GM19099 (cell line): Measurements from ENCODE around the gene EIF2S3B.

Experiments
- POLR2A ChIP-seq: IDR thresholded peaks from 3 replicates; pipeline ENCODE4 v1.6.1; 2011; ENCODE audit warnings: low read depth; ENCODE audit not compliant: insufficient read length; ENCODE audit errors: extremely low read depth

EIF2S3B gene

DNA sequence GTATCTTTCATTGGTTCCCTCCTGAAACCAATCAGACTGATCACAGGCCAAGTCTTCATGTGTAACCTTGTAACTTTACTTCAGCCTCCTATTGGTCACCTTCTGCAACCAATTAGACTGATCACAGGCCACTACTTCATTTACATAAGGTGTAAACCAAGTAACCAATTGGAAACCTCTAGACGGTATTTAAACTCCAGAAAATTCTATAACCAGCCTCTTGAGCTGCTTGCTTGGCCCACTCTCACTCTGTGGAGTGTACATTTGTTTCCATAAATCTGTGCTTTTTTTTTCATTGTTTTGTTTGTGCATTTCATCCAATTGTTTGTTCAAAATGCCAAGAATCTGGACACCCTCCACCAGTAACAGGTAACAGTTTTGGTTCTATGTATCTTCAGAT is 47.5 kb downstream of the EIF2S3B start:
- no peak for TF ChIP-seq POLR2A

DNA sequence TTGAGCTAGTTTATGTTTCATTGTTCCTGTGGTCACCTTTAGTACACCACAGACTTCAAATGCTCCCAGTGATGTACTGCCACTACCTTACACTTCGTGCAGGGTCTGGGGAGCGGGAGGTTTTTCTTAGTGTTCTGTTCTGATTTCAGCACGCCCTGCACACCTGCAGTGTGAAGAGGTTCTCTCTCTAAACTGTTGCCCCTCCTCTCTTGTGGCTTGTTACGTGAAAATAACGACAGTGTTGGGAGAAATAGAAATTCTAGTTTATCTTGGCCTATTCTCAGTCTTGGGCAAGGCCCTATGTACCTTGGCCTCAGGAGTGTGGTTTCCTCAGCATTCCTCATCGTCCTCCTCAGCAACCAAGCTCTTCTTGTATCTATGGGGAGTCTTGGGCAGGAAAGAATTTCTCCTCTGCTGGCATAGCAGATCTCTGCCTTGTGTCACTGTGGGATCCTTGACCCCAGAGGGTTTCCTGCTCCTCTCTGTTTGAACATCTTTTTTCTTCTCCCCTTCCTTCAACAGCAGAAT is 48.6 kb downstream of the EIF2S3B start:
- no peak for TF ChIP-seq POLR2A

DNA sequence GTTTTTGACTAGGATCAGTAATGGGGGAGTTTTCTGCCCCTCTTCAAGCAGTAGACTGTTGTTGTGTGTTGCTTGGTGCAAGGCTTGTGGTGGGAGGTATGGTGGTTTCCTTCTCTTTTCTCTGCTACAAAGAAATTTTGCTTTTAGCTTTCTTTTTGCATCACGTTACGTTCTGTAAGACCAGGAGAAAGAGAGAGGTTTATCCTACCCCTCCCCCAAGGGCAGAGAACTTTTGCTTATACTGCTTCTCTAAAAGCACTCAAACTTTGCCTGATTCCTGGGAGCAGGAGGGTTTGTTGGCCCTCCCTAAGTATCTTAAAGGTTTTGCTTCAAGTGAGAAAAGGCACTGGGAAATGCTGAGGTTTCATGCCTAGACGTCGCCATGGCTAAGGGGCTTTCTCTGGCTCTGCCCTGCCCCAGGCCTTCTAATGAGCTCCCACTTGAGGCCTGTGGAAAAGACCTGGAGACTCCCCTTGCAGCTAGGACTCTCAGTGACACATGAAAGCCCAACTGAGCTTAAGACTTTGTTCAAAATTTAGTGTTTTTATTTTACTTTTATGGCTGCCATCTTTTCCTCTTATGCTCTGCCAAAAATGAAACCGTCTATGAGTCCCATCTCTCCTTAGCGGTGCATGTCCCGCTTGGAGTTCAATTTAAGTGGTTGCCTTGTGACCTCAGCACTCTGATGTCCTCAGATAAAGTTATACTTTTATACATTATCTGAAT is 49.2 kb downstream of the EIF2S3B start:
- no peak for TF ChIP-seq POLR2A

DNA sequence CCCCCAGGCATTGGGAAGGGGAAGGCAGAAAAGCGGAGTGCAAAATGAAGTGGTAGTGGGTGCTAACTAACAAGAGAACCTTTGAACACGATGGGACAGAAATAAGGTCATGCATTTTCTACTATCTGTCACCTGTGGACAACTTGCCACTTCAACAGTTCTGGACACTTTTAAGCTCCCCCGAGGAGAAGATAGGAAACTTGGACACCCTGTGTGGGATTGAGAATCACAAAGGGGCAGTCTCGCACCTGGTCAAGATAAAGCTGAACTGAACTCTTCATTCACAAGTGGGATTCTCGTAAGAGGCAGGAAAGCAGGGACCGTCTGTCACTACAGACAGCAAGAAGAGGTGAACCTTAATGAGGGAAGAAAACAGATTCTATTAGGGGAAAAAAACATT is 51.6 kb downstream of the EIF2S3B start:
- no peak for TF ChIP-seq POLR2A

DNA sequence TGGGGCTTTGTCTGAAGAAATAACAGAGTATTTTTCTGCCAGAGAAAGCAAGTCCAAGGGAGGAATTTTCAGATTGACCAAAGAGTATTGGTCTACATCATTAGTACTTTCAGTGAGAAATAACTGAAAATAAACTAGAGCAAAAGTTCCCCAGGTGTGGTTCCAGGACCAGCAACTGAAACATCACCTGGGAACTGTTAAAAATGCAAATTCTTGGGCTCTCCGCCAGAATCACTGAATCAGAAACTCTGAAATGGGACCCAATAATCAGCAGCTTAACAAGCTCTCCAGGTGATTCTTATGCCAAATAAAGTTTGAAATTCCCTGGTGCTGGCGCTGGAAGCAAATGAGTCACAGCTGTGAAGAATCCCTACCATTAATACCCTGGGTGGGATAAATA is 52.1 kb downstream of the EIF2S3B start:
- TF ChIP-seq POLR2A: no peak
